ENCODE results near the gene CAMTA1.

- no peak for TF ChIP-seq CTCF (tag by site-specific recombination; IDR thresholded peaks at IDR 0.05)
- TF ChIP-seq FEZF1 (tag by site-specific recombination; IDR thresholded peaks at IDR 0.05): no peak
- no peak for TF ChIP-seq ZBTB7A (tag by site-specific recombination; IDR thresholded peaks at IDR 0.05; ENCODE audit: low read depth)
Measured at GRCh38 chr1:7005762-7006161, 220.5 kb downstream of the CAMTA1 start.

Data from HEK293 (cell line).